Kidney tubule cell (primary cell): Measurements from ENCODE around the gene LRRC4C.
A peak's percentile ranks its signal among the peaks of the same experiment; 100 is the strongest.
"Not testable (repeated sequence)": the region's sequence is repeated elsewhere in the genome, so short reads cannot be mapped to it uniquely, and the experiment has no call there.

Experiments used
- DNase-seq: peaks from one replicate; pipeline ENCODE4 v3.0.0-alpha.2; 2018; ENCODE audit warnings: low spot score

Gene LRRC4C

DNA sequence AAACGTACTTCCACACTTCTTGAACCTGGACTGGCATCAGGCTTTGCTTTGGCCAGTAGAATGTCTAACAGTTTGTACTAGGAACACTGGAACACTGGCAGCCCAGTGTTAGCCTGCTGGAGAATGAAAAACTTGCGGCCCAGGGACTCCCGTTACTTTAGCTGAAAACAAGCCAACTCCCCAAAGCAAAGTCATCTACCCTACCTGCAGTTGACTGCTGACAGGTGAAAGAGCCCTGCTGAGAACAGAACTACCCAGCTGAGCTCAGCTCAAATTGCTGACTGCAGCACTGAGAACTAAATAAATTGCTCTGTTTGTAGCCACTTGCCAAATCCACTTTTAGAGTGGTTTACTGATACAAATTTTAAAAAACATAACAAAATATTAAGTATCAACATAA, 342.5 kb downstream of the LRRC4C start:
- no peak for DNase-seq

DNA sequence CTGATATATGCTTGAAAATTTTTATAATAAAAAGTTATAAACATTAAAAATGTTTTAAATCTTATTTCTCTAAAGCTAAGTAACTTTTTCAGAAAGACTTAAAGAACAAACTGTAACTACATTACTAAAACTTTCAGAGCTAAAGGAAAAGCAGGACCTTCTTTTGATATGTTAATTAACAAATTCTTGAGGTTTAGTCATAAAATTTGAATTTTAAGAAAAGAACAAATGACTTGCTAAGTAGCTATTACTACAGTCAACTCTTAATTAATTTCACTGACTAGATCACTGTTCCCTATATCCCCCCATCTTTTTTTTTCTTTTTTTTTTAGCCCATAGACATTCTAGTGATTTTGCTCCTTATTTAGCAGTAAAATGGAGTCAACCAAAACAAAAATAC, 344.4 kb downstream of the LRRC4C start:
- DNase-seq: no peak

DNA sequence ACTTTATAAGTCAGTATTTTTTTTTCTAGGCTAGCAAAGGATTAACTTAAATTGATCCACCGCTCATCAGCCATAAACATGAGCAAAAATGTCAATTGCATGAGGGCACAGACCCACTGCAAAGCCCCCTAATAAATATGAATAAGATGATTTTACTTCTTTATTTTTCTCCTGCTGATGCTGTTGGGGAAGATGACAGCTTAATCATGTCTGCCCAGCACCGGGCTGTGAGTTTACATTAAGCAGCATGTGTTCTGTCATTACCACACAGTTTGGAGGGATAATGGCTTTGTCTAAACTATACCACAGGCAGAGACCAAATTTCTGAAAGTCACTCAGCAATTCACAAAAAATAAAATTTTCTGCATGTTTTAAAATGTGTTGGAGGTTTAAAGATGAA, 346.3 kb downstream of the LRRC4C start:
- no peak for DNase-seq

DNA sequence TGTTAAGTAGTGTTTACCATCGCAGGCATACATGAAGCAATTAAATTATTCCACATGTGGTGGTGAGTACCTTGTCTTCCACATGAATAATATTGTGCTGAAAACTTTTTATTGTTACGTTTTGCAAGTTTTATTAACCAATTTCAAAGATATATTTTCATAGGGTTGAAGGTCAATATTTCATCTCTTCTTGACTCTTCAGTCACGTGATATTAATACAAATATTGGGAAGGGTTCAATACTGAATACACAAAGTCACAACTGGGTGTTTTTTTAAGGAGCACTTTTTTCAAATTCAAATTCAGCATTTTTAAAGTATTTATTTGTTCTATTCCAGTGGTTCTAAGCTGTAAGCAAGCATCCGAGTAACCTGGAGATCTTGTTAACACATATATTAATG, 348.9 kb downstream of the LRRC4C start:
- no peak for DNase-seq

DNA sequence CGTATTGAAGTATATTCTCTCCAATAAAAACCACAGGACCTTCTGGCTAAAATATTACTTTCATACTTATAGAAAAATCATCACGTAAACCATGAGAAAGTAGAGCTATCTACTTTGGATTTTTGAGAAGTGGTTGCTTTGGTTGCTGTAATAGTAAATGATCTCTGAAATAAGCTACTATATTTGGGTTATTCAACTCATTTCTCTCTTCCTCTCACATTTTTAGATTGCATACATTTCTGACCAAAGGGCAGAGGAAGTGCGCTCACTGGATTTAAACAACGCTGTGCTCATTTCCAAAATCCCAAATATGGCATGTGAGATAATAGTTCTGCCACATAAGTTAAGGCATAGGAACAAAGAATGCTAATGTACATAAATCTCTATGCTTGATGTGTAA, 357.0 kb downstream of the LRRC4C start:
- DNase-seq: no peak

DNA sequence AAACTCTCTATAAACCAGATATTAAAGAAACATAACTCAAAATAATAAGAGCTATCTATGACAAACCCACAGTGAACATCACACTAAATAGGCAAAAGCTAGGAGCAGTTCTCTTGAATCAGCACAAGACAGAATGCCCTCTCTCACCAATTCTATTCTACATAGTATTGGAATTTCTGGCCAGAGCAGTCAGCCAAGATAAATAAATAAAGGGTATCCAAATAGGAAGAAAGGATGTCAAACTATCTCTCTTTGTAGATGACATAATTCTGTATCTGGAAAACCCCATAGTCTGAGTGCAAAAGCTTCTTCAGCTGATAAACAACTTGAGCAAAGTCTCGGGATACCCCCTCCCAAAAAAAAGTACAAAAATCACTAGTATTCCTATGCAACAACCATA, 359.8 kb downstream of the LRRC4C start:
- no peak for DNase-seq

DNA sequence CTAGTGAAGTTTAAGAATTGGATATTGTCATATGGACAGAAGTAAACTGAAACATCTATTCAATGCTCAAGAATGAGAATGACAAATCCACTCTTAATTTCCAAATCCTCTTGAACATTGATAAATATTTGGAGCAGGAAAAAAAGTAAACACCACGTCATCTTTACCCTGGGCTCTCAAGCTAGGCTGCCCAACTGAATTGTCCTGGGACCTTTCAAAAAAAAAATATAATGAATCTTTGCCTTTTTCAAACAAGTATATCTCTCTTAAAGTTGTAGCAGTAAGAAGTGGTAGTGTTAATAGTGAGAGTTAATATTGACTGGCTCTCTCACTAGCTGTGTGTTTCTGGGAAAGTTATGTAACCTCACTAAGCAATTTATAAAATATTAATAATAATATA, 374.3 kb downstream of the LRRC4C start:
- DNase-seq: no peak

DNA sequence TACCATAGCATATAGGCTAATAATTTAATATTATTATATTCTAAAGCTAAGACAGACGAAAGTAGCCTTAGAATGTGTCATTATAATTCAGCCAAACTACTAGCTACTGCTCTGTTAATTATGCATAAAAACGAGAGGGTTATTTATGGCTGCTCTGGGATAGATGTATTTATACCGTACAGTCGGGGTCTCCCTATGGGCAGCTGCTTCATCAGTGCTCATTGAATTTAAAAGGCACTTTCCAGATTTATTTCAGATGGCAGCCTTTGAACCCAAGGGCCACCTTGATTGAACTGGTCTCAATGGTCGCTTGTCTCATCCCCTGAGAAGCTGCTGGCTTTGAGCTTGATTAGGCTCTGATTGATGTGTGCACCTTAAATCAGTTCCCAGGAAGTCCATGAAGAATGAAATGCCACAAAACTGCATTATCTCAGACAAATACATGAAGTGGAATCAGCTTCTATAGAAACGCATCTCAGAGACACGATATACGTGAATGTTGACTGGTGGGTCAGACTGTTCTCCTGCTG, 377.6 kb downstream of the LRRC4C start:
- no peak for DNase-seq

DNA sequence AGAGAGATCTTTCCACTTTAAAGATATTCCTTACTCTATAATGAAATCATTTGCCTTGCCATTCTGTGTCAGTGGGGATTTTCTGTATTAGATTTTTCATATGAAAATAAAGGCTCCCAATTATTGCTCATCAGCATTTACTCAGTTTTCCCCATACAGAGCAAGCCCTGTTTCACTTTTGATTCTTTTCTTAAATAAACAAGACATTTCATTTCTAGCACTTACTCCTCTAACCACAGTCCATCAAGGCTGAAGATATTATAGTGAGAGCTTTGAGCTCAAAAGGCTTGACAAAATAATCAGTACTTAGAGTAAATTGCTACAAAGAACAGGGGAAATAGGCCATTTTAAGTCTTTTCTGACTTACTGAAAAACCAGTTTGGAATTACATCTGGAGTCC, 385.1 kb downstream of the LRRC4C start:
- DNase-seq: no peak

DNA sequence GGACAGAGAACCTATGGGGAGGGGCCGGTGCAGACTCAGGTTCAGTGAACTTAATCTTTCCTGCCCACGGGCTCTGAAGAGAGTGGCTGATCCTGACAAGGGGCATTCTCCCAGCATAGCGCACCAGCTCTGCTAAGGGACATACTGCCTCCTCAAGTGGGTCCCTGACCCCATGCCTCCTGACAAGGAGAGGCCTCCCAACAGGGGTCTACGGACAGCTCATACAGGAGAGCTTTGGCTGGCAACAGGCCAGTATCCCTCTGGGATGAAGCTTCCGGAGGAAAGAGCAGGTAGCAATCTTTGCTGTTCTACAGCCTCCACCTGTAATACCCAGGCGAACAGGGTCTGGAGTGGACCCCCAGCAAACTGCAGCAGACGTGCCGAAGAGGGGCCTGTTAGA, 394.0 kb downstream of the LRRC4C start:
- no peak for DNase-seq

DNA sequence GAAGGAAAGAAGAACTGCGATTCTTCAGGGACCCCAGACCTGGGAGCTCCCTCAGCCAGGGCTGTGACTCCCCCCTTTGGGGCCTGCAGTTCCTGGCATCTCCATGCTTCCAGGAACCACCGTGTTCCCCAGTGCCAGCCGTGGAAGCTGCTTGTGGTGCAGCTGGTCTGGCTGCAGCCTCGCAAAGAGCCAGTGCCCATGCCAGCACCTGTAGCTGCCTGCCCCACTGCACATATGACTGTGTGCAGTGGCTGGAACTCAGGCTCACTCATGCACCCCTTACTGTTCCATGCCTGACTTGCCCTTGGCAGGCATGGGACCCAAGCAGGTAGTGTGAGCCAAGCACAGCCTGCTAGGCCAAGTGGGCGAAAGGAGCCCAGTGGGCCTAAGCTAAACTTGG, 401.3 kb downstream of the LRRC4C start:
- peak; percentile 17 for DNase-seq

DNA sequence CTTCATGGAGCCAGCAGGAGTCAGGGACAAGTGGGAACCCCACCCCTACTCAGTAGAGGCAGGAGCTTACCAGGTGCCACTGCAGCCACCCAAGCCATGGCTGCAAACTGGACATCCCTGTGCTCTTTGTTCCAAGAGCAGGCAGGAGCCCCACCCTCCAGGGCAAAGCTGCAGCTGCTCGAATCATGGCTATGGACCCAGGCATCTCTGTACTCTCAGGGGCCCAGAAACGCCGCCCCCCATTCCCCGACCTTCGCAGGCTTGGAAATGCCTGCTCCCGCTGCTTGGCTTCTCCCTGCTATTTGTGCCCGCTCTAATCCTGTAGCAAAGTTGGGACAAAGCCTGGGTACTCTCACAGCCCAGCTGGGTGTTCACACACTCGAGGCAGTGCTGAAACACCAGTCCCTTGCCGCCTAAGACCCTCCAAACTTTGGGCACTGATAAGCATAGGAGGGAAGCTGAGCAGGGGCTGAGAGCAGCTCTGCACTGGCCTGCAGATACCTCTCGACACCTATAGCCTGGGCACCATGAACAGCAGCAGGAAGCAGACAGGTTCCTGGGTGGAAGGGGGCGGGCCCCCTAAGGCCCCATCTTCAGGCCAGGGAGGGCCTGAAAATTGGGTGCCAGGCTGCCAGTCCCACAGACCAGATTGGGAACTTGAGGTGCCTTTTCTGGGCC, 402.4 kb downstream of the LRRC4C start:
- no peak for DNase-seq

DNA sequence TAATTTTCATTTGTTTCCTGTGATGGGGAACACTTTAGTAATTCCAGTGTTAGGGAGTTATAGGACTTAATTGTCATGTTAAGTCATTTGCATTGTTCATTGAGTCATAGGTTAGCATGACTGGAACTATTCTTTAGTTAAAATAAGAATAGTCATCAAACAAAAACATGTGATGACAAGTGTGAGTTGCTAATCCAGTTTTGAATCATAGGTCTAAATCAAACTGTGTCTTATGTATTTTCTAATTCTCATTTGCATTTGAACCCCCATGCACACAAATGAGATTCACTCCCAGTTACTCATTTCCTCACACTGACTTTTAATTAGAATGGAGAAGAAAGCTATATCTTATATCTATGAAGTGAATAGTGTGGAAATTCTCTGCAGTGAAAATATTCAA, 405.6 kb downstream of the LRRC4C start:
- no peak for DNase-seq

DNA sequence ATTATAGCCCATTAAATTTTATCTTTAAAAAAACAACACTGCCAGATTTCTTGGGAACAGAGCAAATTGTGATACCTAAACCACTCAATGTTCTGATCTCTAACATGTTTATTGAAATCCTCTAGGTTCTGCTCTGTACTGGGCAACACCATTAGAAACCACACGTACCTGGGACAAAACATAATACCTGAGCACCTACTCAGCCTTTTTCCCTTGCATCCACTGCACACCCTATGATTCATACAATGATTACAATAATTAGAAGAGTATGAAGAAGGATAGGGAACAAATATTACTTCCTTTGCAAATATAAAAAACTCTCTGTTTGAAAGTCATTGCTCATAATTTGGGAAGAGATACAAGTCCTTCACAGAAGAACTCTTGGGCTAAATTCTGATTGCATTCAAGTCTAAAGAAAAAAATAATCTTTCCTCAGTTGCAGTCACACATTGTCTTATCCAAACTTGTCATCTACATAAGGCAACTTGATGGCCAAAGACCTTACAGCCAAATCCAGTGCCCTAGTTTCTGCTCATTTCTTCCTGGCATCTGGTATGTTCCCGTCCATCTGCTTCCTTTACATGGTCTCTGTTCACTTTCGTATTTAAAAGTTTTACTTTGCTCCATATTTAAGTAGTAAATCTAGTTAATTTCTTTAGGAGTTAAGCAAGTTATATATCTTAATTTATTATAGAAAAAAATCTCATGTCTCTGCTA, 407.4 kb downstream of the LRRC4C start:
- no peak for DNase-seq

DNA sequence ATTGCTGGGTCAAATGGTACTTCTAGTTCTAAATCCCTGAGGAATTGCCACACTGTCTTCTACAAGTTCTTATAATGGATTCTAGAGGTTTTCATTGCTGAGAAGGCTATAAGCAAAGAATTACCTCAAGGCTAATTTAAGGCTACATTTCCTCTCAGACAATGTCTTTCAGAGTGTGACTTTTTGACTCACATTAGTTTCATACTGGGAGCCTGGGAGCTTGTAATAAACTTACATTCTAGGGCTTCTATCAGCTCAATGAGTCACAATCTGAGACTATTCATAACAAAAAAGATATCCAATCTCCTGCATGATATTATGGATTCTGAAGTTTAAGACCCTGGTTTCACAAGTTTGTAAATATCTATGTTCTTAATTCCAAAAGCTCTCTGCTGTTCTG, 408.7 kb downstream of the LRRC4C start:
- DNase-seq: no peak

DNA sequence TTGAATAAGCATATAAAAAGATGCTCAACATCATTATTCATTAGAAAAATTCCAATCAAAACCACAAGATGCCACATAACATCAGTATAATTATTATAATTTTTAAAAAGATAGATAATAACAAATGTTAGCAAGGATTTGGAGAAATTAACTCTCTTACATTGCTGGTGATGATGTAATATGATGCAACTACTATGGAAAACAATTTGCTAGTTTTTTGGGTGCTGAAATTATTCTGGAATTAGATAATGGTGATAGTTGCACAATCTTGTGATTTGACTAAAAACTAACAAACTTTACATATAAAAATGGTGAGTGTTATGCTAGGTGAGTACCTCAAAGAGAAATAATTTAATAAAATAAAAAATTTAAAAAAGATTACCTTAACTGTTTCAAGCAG, 412.2 kb downstream of the LRRC4C start:
- no peak for DNase-seq

DNA sequence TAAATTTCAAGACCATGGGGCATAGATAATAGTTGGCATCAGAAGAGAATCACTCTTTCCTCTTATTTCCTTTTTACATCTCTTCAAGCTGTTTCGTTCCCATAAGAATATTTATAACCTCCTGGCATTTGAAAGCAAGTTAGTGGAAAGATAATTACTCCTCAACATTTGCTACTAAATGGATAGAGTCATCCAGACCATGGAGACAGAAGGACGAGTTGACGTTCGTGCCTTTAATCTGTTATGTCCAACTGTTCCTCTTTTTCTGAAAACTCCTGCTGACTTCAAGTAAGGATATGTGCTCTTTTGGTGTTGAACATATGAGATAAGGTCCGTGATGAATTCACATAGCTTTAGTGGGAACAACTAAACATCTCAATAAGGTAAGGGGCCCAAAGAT, 414.2 kb downstream of the LRRC4C start:
- DNase-seq: no peak

DNA sequence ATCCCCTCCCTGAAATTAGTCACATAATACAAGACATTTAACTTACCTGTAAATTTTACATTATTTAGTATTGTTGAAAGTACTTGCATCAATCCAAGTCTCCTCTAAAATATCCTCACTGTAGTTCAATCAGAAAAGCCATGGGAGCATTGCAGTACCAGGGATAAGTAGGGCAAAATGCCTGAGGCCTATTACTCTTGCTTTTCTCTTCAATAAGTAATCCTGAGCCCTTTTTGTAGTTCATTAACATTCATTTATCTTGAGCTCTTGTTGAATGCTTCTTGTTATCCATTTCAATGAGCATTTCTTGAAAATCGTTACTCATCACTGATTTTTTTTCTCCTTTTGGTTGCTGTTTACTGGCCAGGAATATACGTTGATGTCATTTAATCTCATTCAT, 414.7 kb downstream of the LRRC4C start:
- DNase-seq: no peak

DNA sequence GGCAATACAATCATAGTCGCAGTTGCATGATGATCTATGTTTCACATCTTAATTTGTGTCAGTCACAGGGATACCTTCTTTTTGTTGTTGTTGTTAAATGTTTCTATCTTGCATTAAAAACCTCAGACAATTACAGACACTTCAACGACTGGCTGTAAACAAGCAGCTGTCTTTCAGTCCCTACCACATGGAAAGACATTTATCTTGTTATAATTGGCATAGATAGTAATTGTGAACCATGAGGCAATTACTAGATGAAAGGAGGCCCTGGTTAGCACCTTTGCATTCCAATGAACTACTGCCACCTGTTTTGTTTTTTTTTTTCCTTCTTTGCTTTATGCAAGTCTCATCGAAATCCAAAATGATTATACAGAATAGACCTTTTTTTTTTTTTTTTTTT, 416.8 kb downstream of the LRRC4C start:
- DNase-seq: no peak

DNA sequence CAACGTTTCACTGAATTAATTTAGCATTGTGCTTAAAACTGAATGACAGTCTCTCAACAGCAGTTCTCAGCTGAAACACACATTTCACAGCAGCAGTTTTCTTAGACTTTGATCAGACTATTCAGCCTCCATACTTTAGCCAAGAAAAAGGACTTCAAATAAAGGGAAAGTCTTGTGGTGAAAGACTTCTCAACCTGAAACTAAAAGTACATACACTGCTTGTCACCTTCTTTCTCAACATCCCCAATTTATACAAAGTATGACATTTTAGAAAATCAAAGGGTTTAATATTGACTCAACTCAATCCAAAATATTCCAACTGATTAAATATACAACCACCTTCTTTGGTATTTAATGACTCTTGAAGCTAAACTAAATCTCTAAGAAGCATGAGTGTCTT, 419.0 kb downstream of the LRRC4C start:
- no peak for DNase-seq

DNA sequence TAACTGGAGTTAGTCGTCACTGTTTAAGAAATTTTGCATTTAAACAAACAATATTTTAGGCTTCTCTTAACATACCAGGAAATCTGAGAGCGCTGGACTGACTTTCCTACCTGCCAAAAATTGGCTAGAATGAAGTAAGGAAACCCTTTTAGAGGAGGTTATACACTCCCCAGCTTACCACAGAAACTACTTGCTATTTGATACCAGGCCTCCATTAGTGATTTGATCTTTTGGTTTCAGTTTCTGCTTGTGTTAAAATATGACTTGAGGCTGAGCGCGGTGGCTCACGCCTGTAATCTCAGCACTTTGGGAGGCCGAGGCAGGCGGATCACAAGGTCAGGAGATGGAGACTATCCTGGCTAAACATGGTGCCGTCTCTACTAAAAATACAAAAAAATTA, 419.9 kb downstream of the LRRC4C start:
- no peak for DNase-seq

DNA sequence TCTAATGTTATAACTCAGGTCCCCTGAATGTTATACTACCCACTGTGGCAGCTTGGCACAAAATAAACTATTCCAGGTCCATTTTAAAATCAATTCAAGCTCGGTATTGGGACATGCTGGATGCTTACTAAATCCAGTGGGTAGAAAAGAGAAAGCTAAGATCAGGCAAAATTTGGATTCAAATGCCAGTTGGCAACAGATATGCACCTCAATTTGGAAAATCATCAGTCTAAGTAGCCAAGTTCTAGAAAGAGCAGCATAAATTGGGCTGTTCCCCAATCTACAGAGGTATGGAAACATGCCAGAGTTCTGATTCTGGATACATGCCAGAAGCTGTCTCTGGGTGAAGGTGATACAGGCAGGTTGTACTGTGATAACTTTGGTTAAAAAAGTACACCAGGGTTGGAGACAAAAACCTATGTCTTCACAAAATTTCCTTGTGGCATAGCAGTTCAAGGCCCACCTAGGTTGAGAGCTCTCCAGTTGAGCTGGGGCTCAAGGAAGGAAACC, 427.8 kb downstream of the LRRC4C start:
- DNase-seq: no peak

DNA sequence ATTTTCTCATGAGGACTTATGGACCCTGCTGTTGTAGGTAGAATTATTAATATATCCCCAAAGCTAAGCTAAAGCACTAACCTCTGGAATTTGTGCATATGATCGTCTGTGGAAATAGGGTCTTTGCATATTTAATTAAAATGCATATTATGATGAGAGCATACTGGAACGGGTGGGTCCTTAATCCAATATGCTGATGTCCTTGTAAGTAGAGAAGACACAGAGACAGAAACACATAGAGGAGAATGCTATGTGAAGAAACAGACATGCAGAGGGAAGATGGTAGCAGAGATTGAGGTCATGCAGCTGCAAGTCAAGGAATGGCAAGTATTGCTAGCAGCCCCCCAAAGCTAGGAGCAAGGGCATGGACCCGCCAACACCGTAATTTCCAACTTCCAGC, 439.2 kb downstream of the LRRC4C start:
- no peak for DNase-seq

DNA sequence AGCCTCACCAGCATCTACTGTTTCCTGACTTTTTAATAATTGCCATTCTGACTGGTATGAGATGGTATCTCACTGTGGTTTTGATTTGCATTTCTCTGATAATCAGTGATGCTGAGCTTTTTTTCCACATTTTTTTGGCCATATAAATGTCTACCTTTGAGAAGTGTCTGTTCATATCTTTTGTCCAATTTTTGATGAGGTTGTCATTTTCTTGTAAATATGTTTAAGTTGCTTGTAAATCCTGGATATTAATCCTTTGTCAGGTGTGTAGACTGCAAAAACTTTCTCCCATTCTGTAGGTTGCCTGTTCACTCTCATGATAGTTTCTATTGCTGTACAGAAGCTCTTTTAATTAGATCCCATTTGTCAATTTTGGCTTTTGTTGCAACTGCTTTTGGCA, 439.8 kb downstream of the LRRC4C start:
- not testable (repeated sequence) for DNase-seq
